AG04449 (cell line): ENCODE measurements around the gene SIRPA.

Experiments used
- CTCF ChIA-PET: fragments of 350-600 bp; formaldehyde crosslinking; extraction: SDS; loops from one replicate; lab custom pipeline; 2021; ENCODE audit warnings: antibody characterized with exemption; lab: Yijun Ruan, JAX
- POLR2A ChIA-PET: fragments of 400-600, 350-600 bp; formaldehyde crosslinking; extraction: SDS; loops from one replicate; lab custom pipeline; 2020; ENCODE audit warnings: antibody characterized with exemption, inconsistent platforms; lab: Yijun Ruan, JAX
- DNase-seq: peaks from one replicate; pipeline ENCODE4 v3.0.0-alpha.2; 2010; ENCODE audit warnings: low read depth, low spot score
- H3K4me3 ChIP-seq: 2 replicates; pipeline ENCODE4 v1.5.1; 2011; ENCODE audit warnings: low read depth, mild to moderate bottlenecking, control low read depth, low read length
- TF ChIP-seq, protein P1 (sequence below): IDR thresholded peaks from one replicate; pipeline ENCODE4 v1.5.1; 2011; ENCODE audit warnings: mild to moderate bottlenecking, moderate library complexity, low read length, control low read depth, inconsistent platforms; ENCODE audit not compliant: insufficient read depth; ENCODE audit errors: missing control alignments

The SIRPA gene

GRCh38 chr20:1881240-1881835 is 13.9 kb upstream of the SIRPA start:
- DNase-seq, result no peak
- TF ChIP-seq, protein P1, sequence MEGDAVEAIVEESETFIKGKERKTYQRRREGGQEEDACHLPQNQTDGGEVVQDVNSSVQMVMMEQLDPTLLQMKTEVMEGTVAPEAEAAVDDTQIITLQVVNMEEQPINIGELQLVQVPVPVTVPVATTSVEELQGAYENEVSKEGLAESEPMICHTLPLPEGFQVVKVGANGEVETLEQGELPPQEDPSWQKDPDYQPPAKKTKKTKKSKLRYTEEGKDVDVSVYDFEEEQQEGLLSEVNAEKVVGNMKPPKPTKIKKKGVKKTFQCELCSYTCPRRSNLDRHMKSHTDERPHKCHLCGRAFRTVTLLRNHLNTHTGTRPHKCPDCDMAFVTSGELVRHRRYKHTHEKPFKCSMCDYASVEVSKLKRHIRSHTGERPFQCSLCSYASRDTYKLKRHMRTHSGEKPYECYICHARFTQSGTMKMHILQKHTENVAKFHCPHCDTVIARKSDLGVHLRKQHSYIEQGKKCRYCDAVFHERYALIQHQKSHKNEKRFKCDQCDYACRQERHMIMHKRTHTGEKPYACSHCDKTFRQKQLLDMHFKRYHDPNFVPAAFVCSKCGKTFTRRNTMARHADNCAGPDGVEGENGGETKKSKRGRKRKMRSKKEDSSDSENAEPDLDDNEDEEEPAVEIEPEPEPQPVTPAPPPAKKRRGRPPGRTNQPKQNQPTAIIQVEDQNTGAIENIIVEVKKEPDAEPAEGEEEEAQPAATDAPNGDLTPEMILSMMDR, result no peak
- no peak overlapping the region for H3K4me3 ChIP-seq
- ChIA-PET CTCF (no interaction called here), POLR2A (no interaction called here)

- POLR2A ChIA-PET, result no interaction called here
- no peak for DNase-seq
- TF ChIP-seq, protein P1, result no peak
- no peak overlapping the region for H3K4me3 ChIP-seq
- CTCF ChIA-PET, result interaction anchor here (1.0 to 2.3 kb wide), 2 partner anchors 80 to 105 kb away, joined by 4 to 5 read pairs; no protein-coding TSS in a partner anchor
Observed at GRCh38 chr20:1882026-1882425, 13.2 kb upstream of the SIRPA start.

GRCh38 chr20:1883986-1884385 is 11.2 kb upstream of the SIRPA start:
- TF ChIP-seq, protein P1, result no peak
- POLR2A ChIA-PET, result no interaction called here

GRCh38 chr20:1885254-1885653 is 10.0 kb upstream of the SIRPA start:
- DNase-seq, result no peak
- H3K4me3 ChIP-seq, result no peak overlapping the region
- POLR2A ChIA-PET, result interaction anchor here (0.5 kb wide), 1 partner anchor 108 kb away, joined by 3 read pairs; no protein-coding TSS in a partner anchor
- TF ChIP-seq, protein P1, result no peak
- CTCF ChIA-PET, result interaction anchor here (1.3 to 2.2 kb wide), 3 partner anchors 10 to 83 kb away, joined by 3 to 7 read pairs (median 6); no protein-coding TSS in a partner anchor

More at GRCh38 chr20:1883986-1884385, 11.2 kb upstream of the SIRPA start:
- no peak overlapping the region for H3K4me3 ChIP-seq
- no peak for DNase-seq
- CTCF ChIA-PET, result interaction anchor here (2.3 kb wide), 1 partner anchor 107 kb away, joined by 5 read pairs; no protein-coding TSS in a partner anchor

DNA sequence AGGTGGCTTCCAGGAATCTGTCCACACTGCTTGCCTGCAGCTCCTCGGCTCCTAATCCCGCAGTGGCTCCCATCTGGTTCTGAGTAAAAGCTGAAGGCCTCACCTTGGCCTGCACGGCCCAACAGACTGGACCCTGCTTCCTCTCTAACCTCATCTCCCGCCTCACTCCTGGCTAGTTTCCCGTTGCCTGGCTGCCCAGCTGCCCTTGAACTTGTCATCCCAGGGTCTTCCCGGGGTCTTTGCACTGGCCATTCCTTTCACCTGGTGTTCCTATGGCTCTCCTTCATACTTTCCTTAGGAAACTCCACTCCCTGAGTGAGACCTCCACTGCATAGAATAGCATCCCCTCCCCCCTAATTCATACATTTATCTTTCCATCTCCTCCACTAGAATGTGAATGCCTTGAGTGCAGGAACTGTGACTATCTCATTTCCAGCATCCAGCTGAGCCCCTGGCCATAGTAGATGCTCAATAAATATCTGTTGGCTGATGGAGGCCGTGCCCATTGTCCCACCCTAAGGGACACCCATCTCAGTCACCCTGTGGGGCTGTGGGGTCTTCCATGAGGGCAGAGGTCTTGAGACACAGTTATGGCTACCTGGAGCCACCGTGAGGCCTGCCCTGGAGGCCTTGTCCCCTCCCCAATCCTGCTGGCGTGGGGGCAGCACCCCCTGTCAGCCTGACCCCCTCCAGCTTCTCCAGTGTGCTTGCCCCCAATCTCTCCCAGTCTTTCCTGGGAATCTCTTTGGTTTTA is 9.1 kb upstream of the SIRPA start:
- H3K4me3 ChIP-seq, result no peak overlapping the region
- DNase-seq, result no peak
- TF ChIP-seq, protein P1, result no peak
- POLR2A ChIA-PET, result interaction anchor here (0.5 kb wide), 1 partner anchor 109 kb away, joined by 3 read pairs; no protein-coding TSS in a partner anchor
- CTCF ChIA-PET, result interaction anchor here (1.0 to 2.2 kb wide), 4 partner anchors 11 to 122 kb away, joined by 3 to 7 read pairs (median 4); no protein-coding TSS in a partner anchor

GRCh38 chr20:1887321-1887720 is 7.9 kb upstream of the SIRPA start:
- ChIA-PET POLR2A (no interaction called here), CTCF (interaction anchor here (0.7 to 1.0 kb wide), 2 partner anchors 75 to 85 kb away, joined by 3 to 5 read pairs; no protein-coding TSS in a partner anchor)
- H3K4me3 ChIP-seq, result no peak overlapping the region
- DNase-seq, result no peak
- TF ChIP-seq, protein P1, result no peak
